ENCODE results near the gene USP30. TPM values are rescaled to one million over a fixed set of nuclear protein-coding genes. Genes with fewer than 3 reads are reported as not detected.
A peak's percentile ranks its signal among the peaks of the same experiment; 100 is the strongest.

The USP30 gene
- total RNA-seq, 1 donor from 2014 or later: 6.8 TPM

- peaks cover 33% of the 10 kb centered on the region for H3K4me1 Mint-ChIP-seq (ENCODE audit: low read depth)
- H3K36me3 Mint-ChIP-seq (ENCODE audit: low read depth): peaks cover 28% of the 10 kb centered on the region
- intact Hi-C loops (cut with micrococcal nuclease): loop anchor here (1.0 to 10.0 kb wide), 8 partner anchors 39 to 575 kb away; partner anchors contain the start of genes FICD, MMAB, MVK and SSH1
- peak overlapping the region; percentile 77 for H3K4me3 Mint-ChIP-seq (ENCODE audit: low read depth)
- no peak for DNase-seq (ENCODE audit: low spot score)
- H3K27ac Mint-ChIP-seq: peak overlapping the region; percentile 71
- H3K27me3 Mint-ChIP-seq (ENCODE audit: low read depth): no peaks in the 10 kb centered on the region
- no peaks in the 10 kb centered on the region for H3K9me3 Mint-ChIP-seq
These were observed 40.2 kb downstream of the USP30 start for GRCh38 chr12:109092497-109093021.

GRCh38 chr12:109093022-109093918 lies 40.9 kb downstream of the USP30 start, which contains the start of gene ALKBH2:
Gene ALKBH2, minus strand, starts transcription at chr12:109093472. Its CDS starts 686 bp downstream, at chr12:109092786.
- peak; percentile 90 for DNase-seq (ENCODE audit: low spot score)
- intact Hi-C loops (cut with micrococcal nuclease): loop anchor here (1.0 to 10.0 kb wide), 8 partner anchors 40 to 576 kb away; partner anchors contain the start of genes FICD, MMAB, MVK and SSH1
- Mint-ChIP-seq H3K4me1 (ENCODE audit: low read depth) (peaks cover 33% of the 10 kb centered on the region), H3K36me3 (ENCODE audit: low read depth) (peaks cover 26% of the 10 kb centered on the region), H3K27me3 (ENCODE audit: low read depth) (no peaks in the 10 kb centered on the region), H3K4me3 (ENCODE audit: low read depth) (peak within 1 kb of the TSS; percentile 77), H3K27ac (peak within 1 kb of the TSS; percentile 71), H3K9me3 (no peaks in the 10 kb centered on the region)

DNA sequence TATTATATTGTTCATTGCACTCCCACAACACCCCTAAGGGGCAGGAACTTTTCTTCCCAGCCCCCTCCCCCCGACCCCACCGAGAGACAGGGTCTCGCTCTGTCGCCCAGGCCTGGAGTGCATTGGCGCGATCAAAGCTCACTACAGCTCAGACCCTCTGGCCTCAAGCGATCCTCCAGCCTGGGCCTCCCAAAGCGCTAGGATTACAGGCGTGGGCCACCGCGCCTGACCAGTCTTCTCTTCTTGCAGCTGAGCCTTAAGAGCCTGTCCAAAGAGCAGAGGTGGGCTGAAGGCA lies 44.7 kb downstream of the USP30 start:
- peaks cover 39% of the 10 kb centered on the region for H3K36me3 Mint-ChIP-seq (ENCODE audit: low read depth)
- no peaks in the 10 kb centered on the region for H3K27me3 Mint-ChIP-seq (ENCODE audit: low read depth)
- H3K27ac Mint-ChIP-seq: peak overlapping the region; percentile 71
- H3K9me3 Mint-ChIP-seq: no peaks in the 10 kb centered on the region
- H3K4me3 Mint-ChIP-seq (ENCODE audit: low read depth): peak overlapping the region; percentile 89
- intact Hi-C loops (cut with micrococcal nuclease): loop anchor here (2.0 to 10.0 kb wide), 4 partner anchors 242 to 478 kb away; partner anchors contain the start of genes MMAB, MVK, SELPLG and SSH1
- DNase-seq (ENCODE audit: low spot score): no peak
- peaks cover 40% of the 10 kb centered on the region for H3K4me1 Mint-ChIP-seq (ENCODE audit: low read depth)

GRCh38 chr12:109097435-109098182 lies 45.2 kb downstream of the USP30 start, which contains the start of gene UNG:
Gene UNG, plus strand, starts transcription at chr12:109097597. Its CDS starts 83 bp downstream, at chr12:109097680.
- Mint-ChIP-seq H3K27me3 (ENCODE audit: low read depth) (no peaks in the 10 kb centered on the region), H3K4me1 (ENCODE audit: low read depth) (peaks cover 35% of the 10 kb centered on the region), H3K27ac (peak within 1 kb of the TSS; percentile 71), H3K9me3 (no peaks in the 10 kb centered on the region), H3K36me3 (ENCODE audit: low read depth) (peaks cover 39% of the 10 kb centered on the region), H3K4me3 (ENCODE audit: low read depth) (peak within 1 kb of the TSS; percentile 89)
- peak; percentile 94 for DNase-seq (ENCODE audit: low spot score)
- intact Hi-C loops (cut with micrococcal nuclease): loop anchor here (1.0 to 10.0 kb wide), 6 partner anchors 44 to 477 kb away; partner anchors contain the start of genes MMAB, MVK, SELPLG and SSH1

GRCh38 chr12:109098183-109098604 lies 45.8 kb downstream of the USP30 start:
- no peak for DNase-seq (ENCODE audit: low spot score)
- Mint-ChIP-seq H3K4me1 (ENCODE audit: low read depth) (peaks cover 29% of the 10 kb centered on the region), H3K36me3 (ENCODE audit: low read depth) (peaks cover 41% of the 10 kb centered on the region), H3K4me3 (ENCODE audit: low read depth) (peak overlapping the region; percentile 89), H3K9me3 (no peaks in the 10 kb centered on the region), H3K27ac (peak overlapping the region; percentile 65), H3K27me3 (ENCODE audit: low read depth) (no peaks in the 10 kb centered on the region)
- intact Hi-C loops (cut with micrococcal nuclease): loop anchor here (1.0 to 10.0 kb wide), 5 partner anchors 45 to 477 kb away; partner anchors contain the start of genes MMAB, MVK and SSH1

- Mint-ChIP-seq H3K9me3 (no peaks in the 10 kb centered on the region), H3K4me3 (ENCODE audit: low read depth) (peak overlapping the region; percentile 89), H3K27me3 (ENCODE audit: low read depth) (no peaks in the 10 kb centered on the region), H3K4me1 (ENCODE audit: low read depth) (peaks cover 25% of the 10 kb centered on the region), H3K36me3 (ENCODE audit: low read depth) (peaks cover 43% of the 10 kb centered on the region), H3K27ac (peak overlapping the region; percentile 65)
- no peak for DNase-seq (ENCODE audit: low spot score)
- intact Hi-C loops (cut with micrococcal nuclease): loop anchor here (1.0 to 10.0 kb wide), 5 partner anchors 45 to 476 kb away; partner anchors contain the start of genes MMAB, MVK and SSH1
These were observed 46.3 kb downstream of the USP30 start for GRCh38 chr12:109098651-109099050.

GRCh38 chr12:109099431-109100020 lies 47.1 kb downstream of the USP30 start:
- no peak overlapping the region for H3K27ac Mint-ChIP-seq
- H3K4me3 Mint-ChIP-seq (ENCODE audit: low read depth): peak overlapping the region; percentile 89
- no peaks in the 10 kb centered on the region for H3K9me3 Mint-ChIP-seq
- no peaks in the 10 kb centered on the region for H3K27me3 Mint-ChIP-seq (ENCODE audit: low read depth)
- no peak for DNase-seq (ENCODE audit: low spot score)
- peaks cover 47% of the 10 kb centered on the region for H3K36me3 Mint-ChIP-seq (ENCODE audit: low read depth)
- H3K4me1 Mint-ChIP-seq (ENCODE audit: low read depth): peaks cover 22% of the 10 kb centered on the region
- intact Hi-C loops (cut with micrococcal nuclease): loop anchor here (2.0 to 10.0 kb wide), 4 partner anchors 55 to 475 kb away; partner anchors contain the start of genes MMAB, MVK and SSH1

DNA sequence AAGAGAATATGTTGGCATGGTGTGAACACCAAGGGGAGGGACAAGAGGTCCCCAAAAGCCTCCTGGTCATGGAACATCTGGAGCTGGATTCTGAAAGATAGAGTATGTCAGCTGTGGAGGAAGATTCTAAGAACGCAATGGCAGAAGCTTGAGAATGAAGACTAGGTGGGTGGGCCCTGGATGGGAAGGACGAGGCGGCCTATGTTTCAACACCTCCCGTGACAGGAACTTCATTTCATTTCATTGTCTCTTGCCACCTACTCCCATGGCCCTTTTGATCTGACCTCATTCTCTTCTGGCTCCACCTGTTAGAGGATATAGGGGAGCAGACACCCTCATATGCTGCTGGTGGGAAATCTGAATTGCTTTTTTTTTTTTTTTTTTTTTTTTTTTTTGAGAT lies 48.4 kb downstream of the USP30 start:
- Mint-ChIP-seq H3K4me1 (ENCODE audit: low read depth) (peaks cover 22% of the 10 kb centered on the region), H3K4me3 (ENCODE audit: low read depth) (no peak overlapping the region), H3K36me3 (ENCODE audit: low read depth) (peaks cover 56% of the 10 kb centered on the region), H3K27ac (no peak overlapping the region), H3K27me3 (ENCODE audit: low read depth) (no peaks in the 10 kb centered on the region), H3K9me3 (no peaks in the 10 kb centered on the region)
- DNase-seq (ENCODE audit: low spot score): no peak
- intact Hi-C loops (cut with micrococcal nuclease): no loop called here

DNA sequence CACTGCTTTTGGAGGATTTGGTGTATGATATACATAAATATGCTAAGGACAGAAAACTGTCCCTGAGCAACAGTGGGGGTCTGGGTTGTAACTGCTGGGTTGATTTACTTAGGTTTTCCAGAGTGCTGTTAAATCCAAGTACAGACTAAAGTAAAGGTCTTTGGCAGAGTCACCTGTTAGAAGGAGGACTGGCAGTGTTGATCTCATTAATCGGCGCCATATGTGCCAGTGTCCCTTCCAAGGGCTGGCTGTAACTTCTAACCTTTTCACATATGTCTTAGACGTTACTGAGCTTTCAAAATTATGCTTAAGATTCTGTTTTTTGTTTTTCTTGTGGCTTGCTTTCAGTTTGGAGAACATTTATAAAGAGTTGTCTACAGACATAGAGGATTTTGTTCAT lies 50.1 kb downstream of the USP30 start:
- Mint-ChIP-seq H3K27ac (no peak overlapping the region), H3K9me3 (no peaks in the 10 kb centered on the region), H3K27me3 (ENCODE audit: low read depth) (no peaks in the 10 kb centered on the region), H3K36me3 (ENCODE audit: low read depth) (peaks cover 66% of the 10 kb centered on the region), H3K4me1 (ENCODE audit: low read depth) (peaks cover 19% of the 10 kb centered on the region), H3K4me3 (ENCODE audit: low read depth) (no peak overlapping the region)
- intact Hi-C loops (cut with micrococcal nuclease): no loop called here
- DNase-seq (ENCODE audit: low spot score): no peak

DNA sequence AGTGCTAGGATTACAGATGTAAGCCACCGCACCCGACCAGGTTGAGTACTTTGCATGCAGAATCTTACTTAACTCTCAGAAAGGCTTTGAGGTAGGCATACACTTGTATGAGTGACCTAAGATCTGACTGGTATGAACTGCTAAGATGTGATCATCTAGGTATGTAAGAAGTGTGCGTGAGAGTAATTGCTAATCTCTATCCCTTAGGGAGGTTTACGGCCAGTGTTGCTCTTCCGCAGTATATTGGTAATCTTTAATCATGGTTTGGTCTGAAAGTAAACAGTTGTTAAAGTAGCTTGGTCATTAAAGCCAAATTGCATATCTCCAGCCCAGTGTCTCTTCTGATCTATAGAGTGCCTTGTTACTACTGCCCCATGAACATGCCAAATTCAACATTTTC lies 52.8 kb downstream of the USP30 start:
- peaks cover 57% of the 10 kb centered on the region for H3K36me3 Mint-ChIP-seq (ENCODE audit: low read depth)
- no peak overlapping the region for H3K27ac Mint-ChIP-seq
- peaks cover 6% of the 10 kb centered on the region for H3K4me1 Mint-ChIP-seq (ENCODE audit: low read depth)
- no peak overlapping the region for H3K4me3 Mint-ChIP-seq (ENCODE audit: low read depth)
- H3K27me3 Mint-ChIP-seq (ENCODE audit: low read depth): no peaks in the 10 kb centered on the region
- intact Hi-C loops (cut with micrococcal nuclease): no loop called here
- DNase-seq (ENCODE audit: low spot score): no peak
- no peaks in the 10 kb centered on the region for H3K9me3 Mint-ChIP-seq

- intact Hi-C loops (cut with micrococcal nuclease): loop anchor here (5.0 kb wide), 1 partner anchor 282 kb away; no protein-coding TSS in a partner anchor
These were observed 57.5 kb downstream of the USP30 start for GRCh38 chr12:109109746-109110350.

More at GRCh38 chr12:109109746-109110350, 57.5 kb downstream of the USP30 start:
- peaks cover 36% of the 10 kb centered on the region for H3K36me3 Mint-ChIP-seq (ENCODE audit: low read depth)
- H3K27me3 Mint-ChIP-seq (ENCODE audit: low read depth): no peaks in the 10 kb centered on the region
- H3K4me1 Mint-ChIP-seq (ENCODE audit: low read depth): peaks cover 10% of the 10 kb centered on the region
- no peak overlapping the region for H3K27ac Mint-ChIP-seq
- no peaks in the 10 kb centered on the region for H3K9me3 Mint-ChIP-seq
- no peak for DNase-seq (ENCODE audit: low spot score)
- no peak overlapping the region for H3K4me3 Mint-ChIP-seq (ENCODE audit: low read depth)

All from activated T-helper 2 cell treated with anti-CD3 and anti-CD28 coated beads, Interferon-gamma antibody, Interleukin-2, Interleukin-4, amounts not matched to agents 10 μg/mL and 5 μg/mL and 100 μg/mL, durations not matched to agents 14 hours and 24 hours and 36 hours (primary cell).